Nephron progenitor cell (in vitro differentiated cells): ENCODE measurements around the gene PAPLN.

ENCODE experiments used
- DNase-seq: peaks from one replicate; pipeline ENCODE4 v3.0.0; 2021
- H3K27ac Mint-ChIP-seq: 2 replicates; pipeline ENCODE4 v1.8.0; 2021; ENCODE audit warnings: mild to moderate bottlenecking, moderate library complexity, mixed read lengths
- H3K27me3 Mint-ChIP-seq: 2 replicates; pipeline ENCODE4 v1.8.0; 2021; ENCODE audit warnings: mild to moderate bottlenecking, low read depth, mixed read lengths; ENCODE audit not compliant: poor library complexity
- H3K36me3 Mint-ChIP-seq: 2 replicates; pipeline ENCODE4 v1.8.0; 2021; ENCODE audit warnings: low read depth, mixed read lengths
- H3K4me1 Mint-ChIP-seq: 2 replicates; pipeline ENCODE4 v1.8.0; 2021; ENCODE audit warnings: mixed read lengths
- H3K4me3 Mint-ChIP-seq: 2 replicates; pipeline ENCODE4 v1.8.0; 2021; ENCODE audit warnings: mild to moderate bottlenecking, moderate library complexity, mixed read lengths
- H3K9me3 Mint-ChIP-seq: 2 replicates; pipeline ENCODE4 v1.8.0; 2021; ENCODE audit warnings: mild to moderate bottlenecking, moderate library complexity, mixed read lengths
- TF ChIP-seq, protein P1 (sequence below): fragments of 200-600 bp; sonication (generic); IDR thresholded peaks from 2 replicates; pipeline ENCODE4 v1.5.0; 2021; ENCODE audit warnings: antibody characterized with exemption

Gene PAPLN

DNA sequence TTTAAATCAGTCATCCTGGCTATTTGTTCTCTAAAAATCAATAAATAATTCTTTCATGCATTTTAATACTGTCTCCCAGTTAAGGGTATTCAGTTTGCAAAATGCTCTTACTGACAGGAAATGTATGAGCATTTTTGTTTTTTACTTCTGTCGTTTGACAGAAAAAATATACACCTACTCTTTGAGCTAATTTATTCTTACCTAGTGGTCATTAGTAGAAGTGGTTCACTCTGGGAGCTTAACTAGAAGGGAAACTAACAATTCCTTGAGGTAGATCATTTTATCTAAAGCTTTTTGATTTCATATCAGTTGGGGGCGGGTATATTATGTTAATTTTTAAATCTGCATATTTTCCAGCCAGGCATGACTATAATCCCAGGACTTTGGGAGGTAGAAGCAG, 33.8 kb upstream of the PAPLN start:
- no peak overlapping the region for H3K27ac Mint-ChIP-seq

DNA sequence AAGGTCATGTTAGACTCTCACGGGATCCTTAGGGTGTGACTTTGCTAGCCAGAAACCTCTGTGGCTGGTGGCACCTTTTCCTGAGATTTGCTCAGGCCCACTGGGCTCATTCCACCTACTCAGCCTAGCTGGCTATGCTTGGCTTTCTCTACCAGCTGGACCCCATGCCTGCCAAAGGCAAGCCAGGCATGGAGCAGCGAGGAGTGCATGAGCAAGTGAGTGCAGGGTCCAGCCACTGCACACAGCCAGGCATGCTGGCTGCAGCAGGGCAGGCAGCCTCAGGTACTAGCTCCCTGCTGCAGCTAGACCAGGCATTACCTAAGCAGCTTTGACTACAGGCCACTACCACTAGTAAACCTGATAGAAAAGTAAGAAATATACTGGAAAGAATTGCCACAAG, 29.7 kb upstream of the PAPLN start:
- Mint-ChIP-seq H3K4me1 (no peaks in the 10 kb centered on the region), H3K9me3 (no peaks in the 10 kb centered on the region), H3K27ac (no peak overlapping the region), H3K27me3 (no peaks in the 10 kb centered on the region), H3K4me3 (no peak overlapping the region), H3K36me3 (peaks cover 84% of the 10 kb centered on the region)
- DNase-seq = no peak
- TF ChIP-seq, protein P1, sequence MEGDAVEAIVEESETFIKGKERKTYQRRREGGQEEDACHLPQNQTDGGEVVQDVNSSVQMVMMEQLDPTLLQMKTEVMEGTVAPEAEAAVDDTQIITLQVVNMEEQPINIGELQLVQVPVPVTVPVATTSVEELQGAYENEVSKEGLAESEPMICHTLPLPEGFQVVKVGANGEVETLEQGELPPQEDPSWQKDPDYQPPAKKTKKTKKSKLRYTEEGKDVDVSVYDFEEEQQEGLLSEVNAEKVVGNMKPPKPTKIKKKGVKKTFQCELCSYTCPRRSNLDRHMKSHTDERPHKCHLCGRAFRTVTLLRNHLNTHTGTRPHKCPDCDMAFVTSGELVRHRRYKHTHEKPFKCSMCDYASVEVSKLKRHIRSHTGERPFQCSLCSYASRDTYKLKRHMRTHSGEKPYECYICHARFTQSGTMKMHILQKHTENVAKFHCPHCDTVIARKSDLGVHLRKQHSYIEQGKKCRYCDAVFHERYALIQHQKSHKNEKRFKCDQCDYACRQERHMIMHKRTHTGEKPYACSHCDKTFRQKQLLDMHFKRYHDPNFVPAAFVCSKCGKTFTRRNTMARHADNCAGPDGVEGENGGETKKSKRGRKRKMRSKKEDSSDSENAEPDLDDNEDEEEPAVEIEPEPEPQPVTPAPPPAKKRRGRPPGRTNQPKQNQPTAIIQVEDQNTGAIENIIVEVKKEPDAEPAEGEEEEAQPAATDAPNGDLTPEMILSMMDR = no peak

More for the DNA sequence above, 33.8 kb upstream of the PAPLN start:
- H3K4me3 Mint-ChIP-seq = no peak overlapping the region
- H3K9me3 Mint-ChIP-seq = no peaks in the 10 kb centered on the region
- H3K4me1 Mint-ChIP-seq = no peaks in the 10 kb centered on the region
- DNase-seq = no peak
- TF ChIP-seq, protein P1 = no peak
- H3K27me3 Mint-ChIP-seq = no peaks in the 10 kb centered on the region
- H3K36me3 Mint-ChIP-seq = peaks cover 82% of the 10 kb centered on the region

DNA sequence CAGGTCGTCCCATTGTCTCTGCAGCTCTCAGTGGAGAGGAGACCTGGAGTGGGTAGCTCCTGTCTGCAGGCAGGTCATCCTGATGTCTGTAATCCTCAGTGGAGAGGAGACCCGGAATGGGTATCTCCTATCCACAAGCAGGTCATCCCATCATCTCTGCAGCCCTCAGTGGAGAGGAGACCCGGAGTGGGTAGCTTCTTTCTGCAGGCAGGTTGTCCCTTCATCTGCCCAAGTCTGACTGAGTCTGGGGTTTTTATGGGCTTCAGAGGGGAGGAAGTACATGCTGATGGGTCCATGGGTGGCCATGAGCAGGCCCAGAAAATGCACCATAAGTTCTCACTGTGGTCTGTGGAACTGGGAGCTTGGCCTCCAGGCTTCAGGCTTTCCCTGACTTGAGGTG, 28.9 kb upstream of the PAPLN start:
- H3K27ac Mint-ChIP-seq = no peak overlapping the region
- H3K4me1 Mint-ChIP-seq = no peaks in the 10 kb centered on the region
- DNase-seq = no peak
- TF ChIP-seq, protein P1 = no peak
- no peaks in the 10 kb centered on the region for H3K9me3 Mint-ChIP-seq
- H3K4me3 Mint-ChIP-seq = no peak overlapping the region
- H3K36me3 Mint-ChIP-seq = peaks cover 85% of the 10 kb centered on the region
- H3K27me3 Mint-ChIP-seq = no peaks in the 10 kb centered on the region

DNA sequence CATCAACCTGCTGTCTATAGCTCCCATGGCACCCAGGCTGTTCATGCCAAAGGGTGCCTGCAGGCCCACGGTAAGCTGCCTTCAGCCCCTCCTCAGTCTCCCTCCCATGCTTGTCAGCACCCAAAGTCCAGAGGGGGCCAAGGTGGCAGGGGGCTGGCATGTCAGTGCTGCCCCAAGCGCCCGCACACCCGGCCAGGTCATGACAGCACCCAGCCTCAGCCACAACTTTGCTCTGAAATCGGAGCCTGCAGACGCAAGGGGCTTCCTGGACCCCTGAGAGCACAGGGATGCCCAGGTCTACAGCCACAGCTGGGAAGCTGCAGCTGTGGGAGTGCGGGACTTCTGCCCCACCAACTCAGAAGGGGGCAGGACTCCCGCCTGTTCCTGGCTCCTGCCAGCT, 28.5 kb upstream of the PAPLN start:
- peaks cover 86% of the 10 kb centered on the region for H3K36me3 Mint-ChIP-seq
- H3K4me3 Mint-ChIP-seq = no peak overlapping the region
- H3K4me1 Mint-ChIP-seq = no peaks in the 10 kb centered on the region
- H3K9me3 Mint-ChIP-seq = no peaks in the 10 kb centered on the region
- H3K27me3 Mint-ChIP-seq = no peaks in the 10 kb centered on the region
- DNase-seq = no peak
- H3K27ac Mint-ChIP-seq = no peak overlapping the region
- TF ChIP-seq, protein P1 = no peak

DNA sequence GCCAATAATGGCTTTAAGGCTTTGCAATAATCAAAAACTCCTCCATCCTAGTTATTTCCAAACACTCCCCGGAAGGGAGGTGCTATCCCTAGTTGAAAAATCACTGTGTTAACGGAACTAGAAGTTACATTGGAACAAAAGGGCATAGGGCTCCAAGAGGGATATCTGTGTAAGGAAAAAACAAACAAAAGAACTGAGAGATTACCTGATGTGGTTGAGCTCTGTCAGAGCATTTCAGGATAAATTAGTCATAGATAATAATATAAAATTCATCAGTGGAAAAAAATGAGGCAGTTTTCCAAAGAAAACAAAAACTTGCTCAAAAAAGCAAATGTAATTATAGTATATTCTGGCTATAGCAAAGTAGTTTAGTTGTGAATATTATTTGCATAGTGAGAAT, 27.4 kb upstream of the PAPLN start:
- Mint-ChIP-seq H3K4me1 (peaks cover 4% of the 10 kb centered on the region), H3K27ac (no peak overlapping the region), H3K27me3 (no peaks in the 10 kb centered on the region), H3K36me3 (peaks cover 87% of the 10 kb centered on the region), H3K4me3 (no peak overlapping the region), H3K9me3 (no peaks in the 10 kb centered on the region)
- no peak for DNase-seq
- TF ChIP-seq, protein P1 = no peak

DNA sequence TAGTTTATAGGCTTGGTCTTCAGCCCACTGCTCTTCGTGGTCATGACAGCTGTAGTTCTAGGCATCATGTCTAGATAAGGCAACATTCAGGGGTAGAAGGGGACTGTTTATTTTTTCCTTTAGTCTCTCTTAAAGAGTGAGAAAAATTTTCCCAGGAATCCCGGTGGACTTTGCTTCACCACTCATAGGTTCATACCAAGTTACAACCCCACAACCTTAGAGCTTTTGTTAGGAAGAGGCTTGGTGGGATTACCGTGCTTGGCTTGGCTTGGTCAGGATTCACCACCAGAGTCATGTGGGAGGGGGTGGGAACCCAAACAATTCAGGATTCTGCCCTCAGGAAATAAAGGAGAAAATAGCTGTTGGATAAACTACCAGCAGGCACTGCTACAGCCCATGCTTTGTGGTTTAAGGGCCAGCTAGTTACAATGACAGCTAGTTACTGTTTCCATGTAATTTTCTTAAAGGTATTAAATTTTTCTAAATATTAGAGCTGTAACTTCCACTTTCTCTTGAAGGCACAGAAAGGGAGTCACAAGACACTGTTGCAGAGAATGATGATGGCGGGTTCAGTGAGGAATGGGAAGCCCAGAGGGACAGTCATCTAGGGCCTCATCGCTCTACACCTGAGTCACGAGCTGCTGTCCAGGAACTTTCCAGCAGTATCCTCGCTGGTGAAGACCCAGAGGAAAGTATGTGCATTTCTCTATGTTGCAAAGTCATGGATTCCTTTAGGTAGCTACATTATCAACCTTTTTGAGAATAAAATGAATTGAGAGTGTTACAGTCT, 25.9 kb upstream of the PAPLN start:
- peaks cover 4% of the 10 kb centered on the region for H3K4me1 Mint-ChIP-seq
- TF ChIP-seq, protein P1 = no peak
- DNase-seq = no peak
- H3K9me3 Mint-ChIP-seq = no peaks in the 10 kb centered on the region
- no peak overlapping the region for H3K27ac Mint-ChIP-seq
- no peaks in the 10 kb centered on the region for H3K27me3 Mint-ChIP-seq
- no peak overlapping the region for H3K4me3 Mint-ChIP-seq
- peaks cover 85% of the 10 kb centered on the region for H3K36me3 Mint-ChIP-seq
